SK-N-SH treated with all-trans-retinoic acid at 6 μM for 48 hours (cell line): ENCODE results near the gene SFTPD.

Experiments
- ATAC-seq: fragments of 200-7000 bp; cut with Tn5 transposase; 3 replicates; pipeline ENCODE4 v1.9.1; 2020; ENCODE audit warnings: mild to moderate bottlenecking, moderate library complexity
- ARNTL ChIP-seq: fragments of 450-650 bp; formaldehyde crosslinking; IDR thresholded peaks from 2 replicates; pipeline ENCODE4 v1.5.0; 2020; ENCODE audit warnings: low read depth, mild to moderate bottlenecking, moderate library complexity, borderline replicate concordance
- BACH2 ChIP-seq: fragments of 250-450 bp; sonication (Bioruptor Pico); IDR thresholded peaks from 2 replicates; pipeline ENCODE4 v1.9.0; 2021; ENCODE audit warnings: mild to moderate bottlenecking, borderline replicate concordance
- CREB5 ChIP-seq: fragments of 250-450 bp; sonication (Bioruptor Pico); IDR thresholded peaks from 2 replicates; pipeline ENCODE4 v1.5.1; 2020; ENCODE audit warnings: low read depth, mild to moderate bottlenecking, moderate library complexity
- CSDC2 ChIP-seq: fragments of 250-450 bp; sonication (Bioruptor Pico); IDR thresholded peaks from 2 replicates; pipeline ENCODE4 v1.5.0; 2020; ENCODE audit warnings: mild to moderate bottlenecking, moderate library complexity
- CSRNP3 ChIP-seq: fragments of 250-450 bp; sonication (Bioruptor Pico); IDR thresholded peaks from 2 replicates; pipeline ENCODE4 v1.5.1; 2021; ENCODE audit warnings: mild to moderate bottlenecking, moderate library complexity
- GLIS3 ChIP-seq: fragments of 250-450 bp; sonication (Bioruptor Pico); IDR thresholded peaks from 2 replicates; pipeline ENCODE4 v1.5.0; 2020; ENCODE audit warnings: mild to moderate bottlenecking, moderate library complexity
- ISL1 ChIP-seq: fragments of 250-450 bp; sonication (Bioruptor Pico); IDR thresholded peaks from 2 replicates; pipeline ENCODE4 v2.1.2; 2022; ENCODE audit warnings: mild to moderate bottlenecking, moderate library complexity
- OSR1 ChIP-seq: fragments of 250-450 bp; sonication (Bioruptor Pico); IDR thresholded peaks from 2 replicates; pipeline ENCODE4 v1.8.0; 2022; ENCODE audit warnings: moderate library complexity, mild to moderate bottlenecking, inconsistent platforms
- PATZ1 ChIP-seq: fragments of 250-450 bp; sonication (Bioruptor Pico); IDR thresholded peaks from 2 replicates; pipeline ENCODE4 v1.8.0; 2020; ENCODE audit warnings: mild to moderate bottlenecking, moderate library complexity, borderline replicate concordance
- POU6F1 ChIP-seq: fragments of 250-450 bp; sonication (Bioruptor Pico); IDR thresholded peaks from 2 replicates; pipeline ENCODE4 v1.8.0; 2021; ENCODE audit warnings: low read depth, mild to moderate bottlenecking, moderate library complexity, borderline replicate concordance
- PPARA ChIP-seq: fragments of 250-450 bp; sonication (Bioruptor Pico); IDR thresholded peaks from 2 replicates; pipeline ENCODE4 v1.5.0; 2020; ENCODE audit warnings: mild to moderate bottlenecking, borderline replicate concordance
- RARB ChIP-seq: fragments of 250-450 bp; sonication (Bioruptor Pico); IDR thresholded peaks from 2 replicates; pipeline ENCODE4 v1.8.0; 2021; ENCODE audit warnings: mild to moderate bottlenecking, moderate library complexity
- SNAI2 ChIP-seq: fragments of 250-450 bp; sonication (Bioruptor Pico); IDR thresholded peaks from 2 replicates; pipeline ENCODE4 v1.5.0; 2020; ENCODE audit warnings: mild to moderate bottlenecking, moderate library complexity
- TCF4 ChIP-seq: fragments of 250-450 bp; sonication (Bioruptor Pico); IDR thresholded peaks from 2 replicates; pipeline ENCODE4 v1.8.0; 2021; ENCODE audit warnings: mild to moderate bottlenecking, moderate library complexity, borderline replicate concordance
- TOX ChIP-seq: fragments of 250-450 bp; sonication (Bioruptor Pico); IDR thresholded peaks from 2 replicates; pipeline ENCODE4 v1.8.0; 2021; ENCODE audit warnings: mild to moderate bottlenecking, moderate library complexity, borderline replicate concordance
- TSHZ2 ChIP-seq: fragments of 250-450 bp; sonication (Bioruptor Pico); IDR thresholded peaks from 2 replicates; pipeline ENCODE4 v1.5.0; 2020; ENCODE audit warnings: mild to moderate bottlenecking, moderate library complexity
- ZC3H10 ChIP-seq: fragments of 250-450 bp; sonication (Bioruptor Pico); IDR thresholded peaks from 2 replicates; pipeline ENCODE4 v1.5.1; 2021; ENCODE audit warnings: mild to moderate bottlenecking, moderate library complexity
- ZFP3 ChIP-seq: fragments of 250-450 bp; sonication (Bioruptor Pico); IDR thresholded peaks from 2 replicates; pipeline ENCODE4 v1.5.0; 2020; ENCODE audit warnings: mild to moderate bottlenecking, moderate library complexity
- ZNF565 ChIP-seq: fragments of 450-650 bp; formaldehyde crosslinking; conservative IDR thresholded peaks from 2 replicates; pipeline ENCODE4 v1.5.0; 2020; ENCODE audit warnings: low read depth, mild to moderate bottlenecking, moderate library complexity
- ZNF70 ChIP-seq: fragments of 450-650 bp; formaldehyde crosslinking; IDR thresholded peaks from 2 replicates; pipeline ENCODE4 v1.5.0; 2020; ENCODE audit warnings: mild to moderate bottlenecking, moderate library complexity
- ZNF8 ChIP-seq: fragments of 450-650 bp; formaldehyde crosslinking; IDR thresholded peaks from 2 replicates; pipeline ENCODE4 v1.5.0; 2020; ENCODE audit warnings: mild to moderate bottlenecking, moderate library complexity

Gene SFTPD

GRCh38 chr10:79937701-79938151, 11.2 kb downstream of the SFTPD start:
- TF ChIP-seq OSR1 (no peak), BACH2 (CRISPR knock-in tag) (no peak), RARB (CRISPR knock-in tag) (no peak), CREB5 (CRISPR knock-in tag) (no peak), CSDC2 (CRISPR knock-in tag) (no peak), ARNTL (no peak), PPARA (CRISPR knock-in tag) (no peak), TSHZ2 (no peak), POU6F1 (CRISPR knock-in tag) (no peak), ZNF8 (CRISPR knock-in tag) (no peak), ISL1 (CRISPR knock-in tag) (no peak), PATZ1 (no peak), CSRNP3 (CRISPR knock-in tag) (no peak), GLIS3 (CRISPR knock-in tag) (no peak), SNAI2 (CRISPR knock-in tag) (no peak), ZNF565 (CRISPR knock-in tag) (no peak), TOX (CRISPR knock-in tag) (no peak)
- ATAC-seq: no peak

GRCh38 chr10:79936625-79937615, 12.0 kb downstream of the SFTPD start:
- TF ChIP-seq ZC3H10 (CRISPR knock-in tag) (no peak), TCF4 (no peak)

GRCh38 chr10:79933961-79934360, 14.9 kb downstream of the SFTPD start:
- ATAC-seq: no peak
- TF ChIP-seq TCF4 (no peak), PPARA (CRISPR knock-in tag) (no peak), ARNTL (no peak), RARB (CRISPR knock-in tag) (no peak), TSHZ2 (no peak), ZNF70 (CRISPR knock-in tag) (no peak), TOX (CRISPR knock-in tag) (no peak), CREB5 (CRISPR knock-in tag) (no peak), SNAI2 (CRISPR knock-in tag) (no peak), ZNF8 (CRISPR knock-in tag) (no peak), OSR1 (no peak), ZC3H10 (CRISPR knock-in tag) (no peak), ZFP3 (no peak)

More at GRCh38 chr10:79936625-79937615, 12.0 kb downstream of the SFTPD start:
- ATAC-seq: no peak
